ENCODE results near the gene SPAG16.

- TF ChIP-seq CTCF (IDR thresholded peaks at IDR 0.05) (no peak), EZH2 (IDR thresholded peaks at IDR 0.05; ENCODE audit: borderline replicate concordance, insufficient read depth, low read depth, low read length, poor library complexity, severe bottlenecking) (no peak)
Measured at GRCh38 chr2:214034417-214034816, 750.2 kb downstream of the SPAG16 start.

Measured in B cell (primary cell).